8988T (cell line): ENCODE measurements around the gene LEP.

Experiments used
- DNase-seq: peaks from one replicate; pipeline ENCODE4 v3.0.0; 2011

The LEP gene

DNA sequence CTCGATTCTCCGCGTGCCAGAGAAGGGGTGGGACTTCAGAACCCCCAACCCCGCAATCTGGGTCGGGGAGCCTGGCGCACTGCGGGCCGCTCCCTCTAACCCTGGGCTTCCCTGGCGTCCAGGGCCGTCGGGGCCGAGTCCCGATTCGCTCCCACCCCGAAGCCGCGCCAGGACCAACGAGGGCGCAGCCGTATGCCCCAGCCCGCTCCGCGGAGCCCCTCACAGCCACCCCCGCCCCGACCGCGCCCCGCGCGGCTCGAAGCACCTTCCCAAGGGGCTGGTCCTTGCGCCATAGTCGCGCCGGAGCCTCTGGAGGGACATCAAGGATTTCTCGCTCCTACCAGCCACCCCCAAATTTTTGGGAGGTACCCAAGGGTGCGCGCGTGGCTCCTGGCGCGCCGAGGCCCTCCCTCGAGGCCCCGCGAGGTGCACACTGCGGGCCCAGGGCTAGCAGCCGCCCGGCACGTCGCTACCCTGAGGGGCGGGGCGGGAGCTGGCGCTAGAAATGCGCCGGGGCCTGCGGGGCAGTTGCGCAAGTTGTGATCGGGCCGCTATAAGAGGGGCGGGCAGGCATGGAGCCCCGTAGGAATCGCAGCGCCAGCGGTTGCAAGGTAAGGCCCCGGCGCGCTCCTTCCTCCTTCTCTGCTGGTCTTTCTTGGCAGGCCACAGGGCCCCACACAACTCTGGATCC is at the start of gene LEP:
Gene LEP (plus strand): TSS at position 583 of the 691 bp plus-strand sequence. CDS start 10,741 bp downstream, outside the sequence.
- no peak for DNase-seq

DNA sequence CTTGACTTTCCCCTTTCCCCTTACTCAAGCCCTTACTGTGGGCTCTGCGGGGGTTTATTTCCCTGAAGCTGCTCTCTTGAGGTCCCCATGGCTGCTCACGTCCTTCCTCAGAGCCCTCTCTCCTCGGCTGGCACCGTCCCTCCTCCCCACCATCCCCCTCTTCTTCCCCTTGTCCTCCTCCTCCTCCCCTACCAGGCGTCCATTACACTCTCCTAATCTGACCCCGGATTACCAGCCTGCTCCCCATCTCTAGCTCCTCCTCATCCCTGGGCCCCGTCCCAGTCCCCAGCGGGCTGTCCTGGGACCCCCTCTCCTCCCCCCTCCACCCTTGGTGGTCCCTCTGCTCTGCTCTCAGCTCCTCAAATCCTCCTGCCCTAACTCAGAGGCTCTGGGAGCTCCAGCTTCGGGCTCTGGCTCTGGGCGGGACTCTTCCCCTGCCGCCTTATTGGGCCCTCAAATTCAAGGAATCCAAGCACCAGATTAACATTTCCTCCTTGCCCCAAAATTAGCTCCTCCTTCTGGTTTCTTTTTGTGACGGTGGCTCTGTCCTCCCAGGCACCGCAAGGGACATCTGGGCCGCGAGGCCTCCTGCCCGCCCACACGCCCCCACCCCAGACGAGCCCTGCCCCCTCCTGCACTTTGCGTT is 48.5 kb upstream of the LEP start:
- no peak for DNase-seq

GRCh38 chr7:128194533-128195282 is 46.4 kb upstream of the LEP start:
- DNase-seq, result no peak

DNA sequence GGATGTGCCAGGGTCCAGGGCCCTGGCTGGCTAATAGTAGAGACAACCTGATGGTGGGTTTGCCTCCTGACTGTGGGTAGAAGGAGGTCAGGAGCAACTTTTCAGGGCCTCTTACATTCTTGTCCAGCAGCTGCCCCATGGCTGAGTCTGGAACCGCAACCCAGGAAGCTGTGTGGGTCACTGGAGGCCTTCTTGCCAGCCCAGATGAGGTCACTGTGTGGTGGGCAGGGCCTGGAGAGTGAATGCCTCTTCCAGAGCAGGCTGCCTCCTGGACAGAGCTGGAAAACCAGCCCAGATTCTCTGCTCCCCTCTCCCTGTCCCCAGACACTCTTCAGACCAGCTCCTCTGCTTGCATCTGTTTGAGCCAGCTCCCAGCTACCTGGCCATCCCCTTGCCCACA is 43.5 kb upstream of the LEP start:
- DNase-seq, result no peak

- DNase-seq, result no peak
Observed at GRCh38 chr7:128197989-128198580, 43.0 kb upstream of the LEP start.

GRCh38 chr7:128200376-128200775 is 40.7 kb upstream of the LEP start:
- no peak for DNase-seq

- no peak for DNase-seq
Observed at GRCh38 chr7:128201067-128201689, 39.9 kb upstream of the LEP start.

DNA sequence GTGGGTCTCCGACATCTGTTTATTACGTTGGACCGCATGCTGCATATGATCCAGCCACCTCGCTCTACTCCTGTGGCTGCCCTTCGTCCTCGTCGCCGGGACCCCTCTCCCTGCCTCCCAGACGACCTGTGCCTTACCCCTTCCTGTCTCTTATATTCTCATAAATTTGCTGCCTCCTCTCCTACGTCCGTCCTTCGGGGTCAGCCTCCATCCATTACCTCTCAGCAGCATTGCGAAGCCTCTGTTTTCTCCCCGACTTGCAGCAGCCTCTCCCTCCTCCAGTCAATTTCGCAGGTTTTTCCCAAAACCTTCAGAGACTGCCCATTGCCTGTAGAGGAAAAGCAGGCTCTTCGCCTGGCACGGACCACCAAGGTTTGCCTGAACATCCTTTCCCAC is 39.4 kb upstream of the LEP start:
- no peak for DNase-seq

GRCh38 chr7:128202287-128202957 is 38.7 kb upstream of the LEP start:
- DNase-seq, result no peak

DNA sequence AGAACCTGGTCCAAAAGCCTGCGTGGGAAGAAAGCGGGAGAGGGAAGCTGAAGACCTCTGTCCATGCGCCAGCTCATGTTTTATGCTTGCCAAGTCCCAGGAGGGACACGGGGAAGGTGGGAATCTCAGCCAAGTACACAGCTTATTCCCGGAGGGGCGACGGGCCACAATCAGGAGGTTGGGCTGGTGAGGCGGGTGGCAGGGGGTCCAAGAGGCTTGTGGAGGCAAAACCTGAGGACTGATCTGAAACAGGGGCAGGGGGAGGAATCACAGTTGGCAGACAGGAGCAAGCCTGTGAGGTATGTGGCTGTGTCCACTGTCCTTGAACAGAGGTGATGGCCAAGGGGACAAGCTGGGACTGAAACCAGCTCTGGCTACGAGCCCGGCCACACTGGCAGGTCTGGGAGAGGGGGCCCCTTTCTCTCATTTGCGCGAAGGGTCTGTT is 38.0 kb upstream of the LEP start:
- no peak for DNase-seq

GRCh38 chr7:128203710-128204214 is 37.3 kb upstream of the LEP start:
- no peak for DNase-seq

DNA sequence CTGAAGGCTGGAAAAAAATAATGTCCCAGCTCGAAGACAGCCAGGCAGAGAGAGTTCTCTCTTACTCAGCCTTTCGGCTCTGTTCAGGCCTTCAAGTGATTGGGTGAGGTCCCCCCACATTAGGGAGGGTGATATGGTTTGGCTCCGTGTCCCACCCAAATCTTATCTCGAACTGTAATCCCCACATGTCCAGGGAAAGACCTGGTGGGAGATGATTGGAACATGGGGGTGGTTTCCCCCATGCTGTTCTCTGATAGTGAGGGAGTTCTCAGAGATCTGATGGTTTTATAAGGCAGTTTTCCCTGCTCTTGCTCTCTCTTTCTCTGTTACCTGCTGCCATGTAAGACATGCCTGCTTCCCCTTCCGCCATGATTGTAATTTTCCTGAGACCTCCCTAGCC is 36.6 kb upstream of the LEP start:
- DNase-seq, result no peak

- no peak for DNase-seq
Observed at GRCh38 chr7:128205068-128205467, 36.0 kb upstream of the LEP start.

DNA sequence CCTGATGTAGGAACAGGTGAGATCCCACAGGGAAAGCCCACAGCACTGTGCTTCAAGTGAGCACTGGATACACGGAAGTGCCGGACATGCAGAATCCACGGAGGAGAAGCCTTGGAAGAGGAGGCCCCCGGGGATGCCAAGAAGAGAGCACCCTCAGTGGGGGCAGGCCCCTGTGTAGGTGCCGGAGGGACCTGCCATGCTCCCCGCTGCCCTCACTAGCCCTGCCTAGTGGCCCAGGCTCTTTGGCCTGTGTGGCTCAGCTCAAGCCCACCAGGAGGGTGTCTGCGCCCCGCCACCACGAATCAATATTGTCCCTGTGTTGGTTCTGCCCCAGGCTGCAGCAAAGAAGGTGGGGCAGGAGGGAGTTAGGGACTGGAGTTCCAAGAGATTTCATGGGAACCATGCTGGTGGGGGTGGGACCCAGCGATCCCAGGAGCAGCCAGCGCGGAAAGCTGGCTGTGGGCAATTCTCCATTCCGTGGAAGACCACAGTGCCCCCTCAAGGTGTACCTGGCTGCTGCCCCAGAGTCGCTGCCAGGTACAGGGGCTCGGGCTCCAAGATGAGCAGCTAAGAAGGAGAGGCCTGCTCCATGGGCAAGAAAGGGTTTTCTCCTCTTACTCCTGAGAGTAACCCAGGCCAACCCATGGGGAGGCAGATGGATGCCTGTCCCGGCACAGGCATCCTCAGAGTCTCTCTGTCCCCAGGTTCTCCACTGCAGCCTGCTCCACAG is 34.9 kb upstream of the LEP start:
- DNase-seq, result no peak

GRCh38 chr7:128206747-128207500 is 34.2 kb upstream of the LEP start:
- no peak for DNase-seq

- no peak for DNase-seq
Observed at GRCh38 chr7:128207609-128208008, 33.5 kb upstream of the LEP start.

- DNase-seq, result peak; percentile 72
Observed at GRCh38 chr7:128209229-128210035, 31.6 kb upstream of the LEP start.

- no peak for DNase-seq
Observed at GRCh38 chr7:128210036-128210347, 31.1 kb upstream of the LEP start.

DNA sequence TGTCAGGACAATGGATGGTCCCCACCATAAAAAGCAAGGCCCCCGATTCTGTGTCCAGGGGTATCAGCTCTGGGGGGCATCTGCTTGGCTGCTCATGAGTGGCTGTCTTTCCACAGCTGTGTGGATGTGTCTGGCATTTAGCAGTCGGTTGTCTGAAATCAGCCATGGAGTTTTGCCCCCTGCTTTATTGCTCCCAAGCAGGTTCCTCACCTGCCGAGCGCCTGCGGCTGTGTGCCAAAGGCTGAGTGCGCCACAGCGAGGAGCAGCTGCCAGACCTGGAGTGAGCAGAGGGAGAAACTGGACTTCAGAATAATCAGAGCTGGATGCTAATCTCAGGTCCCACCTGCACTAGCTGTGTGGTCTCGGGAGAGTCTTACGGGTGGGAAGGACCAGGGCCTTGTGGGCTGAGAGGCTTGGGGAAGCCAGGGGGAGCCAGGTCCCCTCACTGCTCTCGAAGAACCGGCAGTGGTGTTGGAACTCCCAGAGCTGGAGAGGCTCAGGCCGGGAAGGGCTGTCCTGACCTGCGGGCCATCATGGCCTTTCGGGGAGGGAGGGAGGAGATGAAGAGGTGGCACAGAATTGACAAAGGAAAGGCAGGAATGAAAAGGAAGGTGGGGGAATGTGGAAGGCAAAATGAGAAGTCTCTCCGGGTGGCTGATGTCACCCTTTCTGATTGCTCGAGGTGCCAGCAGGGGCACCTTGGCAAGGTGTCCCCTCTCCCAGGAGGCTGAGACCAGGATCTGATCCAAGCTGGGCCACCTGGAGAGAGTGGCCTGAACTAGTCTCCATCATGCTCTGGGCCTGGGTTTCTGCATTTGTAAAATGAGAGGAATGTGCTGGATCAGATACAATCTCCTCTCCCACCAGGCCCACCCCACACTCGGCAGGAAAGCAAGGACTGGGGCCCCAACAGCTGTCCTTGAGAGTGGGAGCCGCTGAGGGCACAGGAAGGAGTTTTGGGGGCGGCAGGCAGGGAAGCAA is 30.2 kb upstream of the LEP start:
- DNase-seq, result no peak
